ENCODE data around the gene FGD5.

The FGD5 gene

GRCh38 chr3:14822670-14823390, 4.1 kb downstream of the FGD5 start:
- Histone ChIP-seq H3K27me3 (ENCODE audit: insufficient read depth, low read depth) (no peaks in the 10 kb centered on the region), H3K27ac (no peak overlapping the region), H4K20me1 (ENCODE audit: insufficient read depth) (no peaks in the 10 kb centered on the region), H3K9ac (no peak overlapping the region), H2AFZ (ENCODE audit: low read depth) (no peak overlapping the region), H3K4me2 (no peak overlapping the region), H3K79me2 (ENCODE audit: insufficient read depth, low read depth) (no peaks in the 10 kb centered on the region), H3K36me3 (ENCODE audit: insufficient read depth) (no peaks in the 10 kb centered on the region), H3K4me3 (IDR thresholded peaks at IDR 0.05; ENCODE audit: insufficient read depth, low read depth, low read length) (no peak overlapping the region), H3K4me1 (ENCODE audit: low read depth, poor library complexity, severe bottlenecking) (no peaks in the 10 kb centered on the region)
- TF ChIP-seq CTCF (conservative IDR thresholded peaks at IDR 0.05; ENCODE audit: low read depth, low read length), result no peak

GRCh38 chr3:14823393-14823792, 4.6 kb downstream of the FGD5 start:
- Histone ChIP-seq H3K4me3 (IDR thresholded peaks at IDR 0.05; ENCODE audit: insufficient read depth, low read depth, low read length) (no peak overlapping the region), H3K36me3 (ENCODE audit: insufficient read depth) (no peaks in the 10 kb centered on the region), H3K4me2 (no peak overlapping the region), H3K27ac (no peak overlapping the region), H2AFZ (ENCODE audit: low read depth) (no peak overlapping the region), H3K79me2 (ENCODE audit: insufficient read depth, low read depth) (no peaks in the 10 kb centered on the region), H3K4me1 (ENCODE audit: low read depth, poor library complexity, severe bottlenecking) (no peaks in the 10 kb centered on the region), H4K20me1 (ENCODE audit: insufficient read depth) (no peaks in the 10 kb centered on the region), H3K9ac (no peak overlapping the region), H3K27me3 (ENCODE audit: insufficient read depth, low read depth) (no peaks in the 10 kb centered on the region)
- TF ChIP-seq CTCF (conservative IDR thresholded peaks at IDR 0.05; ENCODE audit: low read depth, low read length), result no peak

GRCh38 chr3:14823910-14824629, 5.3 kb downstream of the FGD5 start:
- TF ChIP-seq CTCF (conservative IDR thresholded peaks at IDR 0.05; ENCODE audit: low read depth, low read length), result no peak
- Histone ChIP-seq H3K79me2 (ENCODE audit: insufficient read depth, low read depth) (no peaks in the 10 kb centered on the region), H3K4me3 (IDR thresholded peaks at IDR 0.05; ENCODE audit: insufficient read depth, low read depth, low read length) (no peak overlapping the region), H3K36me3 (ENCODE audit: insufficient read depth) (no peaks in the 10 kb centered on the region), H3K9ac (no peak overlapping the region), H3K4me1 (ENCODE audit: low read depth, poor library complexity, severe bottlenecking) (no peaks in the 10 kb centered on the region), H3K27me3 (ENCODE audit: insufficient read depth, low read depth) (no peaks in the 10 kb centered on the region), H3K4me2 (no peak overlapping the region), H3K27ac (no peak overlapping the region), H4K20me1 (ENCODE audit: insufficient read depth) (no peaks in the 10 kb centered on the region), H2AFZ (ENCODE audit: low read depth) (no peak overlapping the region)

GRCh38 chr3:14824646-14825045, 5.9 kb downstream of the FGD5 start:
- no peak for TF ChIP-seq CTCF (conservative IDR thresholded peaks at IDR 0.05; ENCODE audit: low read depth, low read length)
- H3K27me3 ChIP-seq (ENCODE audit: insufficient read depth, low read depth), result no peaks in the 10 kb centered on the region
- no peak overlapping the region for H3K27ac ChIP-seq
- H3K4me1 ChIP-seq (ENCODE audit: low read depth, poor library complexity, severe bottlenecking), result no peaks in the 10 kb centered on the region
- H3K4me2 ChIP-seq, result no peak overlapping the region
- H3K4me3 ChIP-seq (IDR thresholded peaks at IDR 0.05; ENCODE audit: insufficient read depth, low read depth, low read length), result no peak overlapping the region
- H4K20me1 ChIP-seq (ENCODE audit: insufficient read depth), result no peaks in the 10 kb centered on the region
- H3K79me2 ChIP-seq (ENCODE audit: insufficient read depth, low read depth), result no peaks in the 10 kb centered on the region
- no peak overlapping the region for H3K9ac ChIP-seq
- H3K36me3 ChIP-seq (ENCODE audit: insufficient read depth), result no peaks in the 10 kb centered on the region
- no peak overlapping the region for H2AFZ ChIP-seq (ENCODE audit: low read depth)
